ENCODE data around the gene NLRP12. TPM values are rescaled to one million over a fixed set of nuclear protein-coding genes. Genes with fewer than 3 reads are reported as not detected.
"Not testable (repeated sequence)": the region's sequence is repeated elsewhere in the genome, so short reads cannot be mapped to it uniquely, and the experiment has no call there.

The NLRP12 gene
- polyA plus RNA-seq, 1 experiment, result not detected

DNA sequence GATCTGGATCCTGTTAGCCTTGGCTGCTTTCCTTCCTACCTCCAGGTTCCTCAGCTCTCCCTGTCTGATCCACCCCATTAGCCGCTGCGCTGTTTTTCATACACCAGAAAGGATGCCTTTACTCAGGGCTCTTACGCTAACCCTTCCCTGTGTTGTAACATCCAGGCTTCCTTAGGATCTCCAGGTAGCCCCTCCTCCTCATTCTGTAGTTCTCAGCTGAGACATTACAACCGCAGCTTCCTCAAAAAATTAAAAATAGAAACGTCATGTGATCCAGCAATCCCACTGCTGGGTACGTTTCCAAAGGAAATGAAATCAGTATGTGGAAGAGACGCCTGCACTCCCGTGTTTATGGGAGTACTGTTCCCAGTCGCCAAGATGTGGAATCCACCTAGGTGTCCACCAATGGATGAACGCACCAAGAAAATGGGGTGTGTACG is 25.1 kb upstream of the NLRP12 start:
- no peaks in the 10 kb centered on the region for H3K27me3 ChIP-seq (ENCODE audit: control insufficient read depth, insufficient read depth, low read length)
- DNase-seq (ENCODE audit: low read depth, low spot score), result no peak
- no peak for TF ChIP-seq CTCF (IDR thresholded peaks at IDR 0.05; ENCODE audit: low read depth, low read length)
- no peaks in the 10 kb centered on the region for H3K9me3 ChIP-seq (ENCODE audit: control insufficient read depth, insufficient read depth, low read length)
- H3K4me3 ChIP-seq (ENCODE audit: low read depth, low read length), result no peak overlapping the region
- ChIA-PET POLR2A (interaction anchor here (0.6 kb wide), 1 partner anchor 8 kb away, joined by 6 read pairs; no protein-coding TSS in a partner anchor), CTCF (interaction anchor here (1.3 to 1.7 kb wide), 4 partner anchors 56 to 181 kb away, joined by 3 to 8 read pairs (median 4); no protein-coding TSS in a partner anchor)
- H3K27ac ChIP-seq (ENCODE audit: low read depth, low read length), result no peak overlapping the region

- ChIA-PET CTCF (interaction anchor here (0.8 to 1.5 kb wide), 3 partner anchors 176 to 184 kb away, joined by 3 to 8 read pairs (median 3); no protein-coding TSS in a partner anchor), POLR2A (no interaction called here)
Observed at GRCh38 chr19:53847555-53847954, 23.4 kb upstream of the NLRP12 start.

GRCh38 chr19:53844849-53845246 is 20.7 kb upstream of the NLRP12 start:
- H3K9me3 ChIP-seq (ENCODE audit: control insufficient read depth, insufficient read depth, low read length), result no peaks in the 10 kb centered on the region
- H3K27me3 ChIP-seq (ENCODE audit: control insufficient read depth, insufficient read depth, low read length), result no peaks in the 10 kb centered on the region
- H3K27ac ChIP-seq (ENCODE audit: low read depth, low read length), result no peak overlapping the region
- POLR2A ChIA-PET, result no interaction called here
- H3K4me3 ChIP-seq (ENCODE audit: low read depth, low read length), result no peak overlapping the region
- no peak for DNase-seq (ENCODE audit: low read depth, low spot score)
- CTCF ChIA-PET, result interaction anchor here (0.6 to 1.6 kb wide), 2 partner anchors 179 to 183 kb away, joined by 3 to 4 read pairs; no protein-coding TSS in a partner anchor
- TF ChIP-seq CTCF (IDR thresholded peaks at IDR 0.05; ENCODE audit: low read depth, low read length), result no peak

More at GRCh38 chr19:53847555-53847954, 23.4 kb upstream of the NLRP12 start:
- TF ChIP-seq CTCF (IDR thresholded peaks at IDR 0.05; ENCODE audit: low read depth, low read length), result no peak
- H3K27me3 ChIP-seq (ENCODE audit: control insufficient read depth, insufficient read depth, low read length), result no peaks in the 10 kb centered on the region
- no peaks in the 10 kb centered on the region for H3K9me3 ChIP-seq (ENCODE audit: control insufficient read depth, insufficient read depth, low read length)
- no peak for DNase-seq (ENCODE audit: low read depth, low spot score)
- H3K4me3 ChIP-seq (ENCODE audit: low read depth, low read length), result no peak overlapping the region
- no peak overlapping the region for H3K27ac ChIP-seq (ENCODE audit: low read depth, low read length)

- peak overlapping the region; percentile 68 for H3K27ac ChIP-seq (ENCODE audit: low read depth, low read length)
- peak; percentile 61 for DNase-seq (ENCODE audit: low read depth, low spot score)
- ChIA-PET CTCF (interaction anchor here (0.7 to 1.9 kb wide), 9 partner anchors 13 to 230 kb away, joined by 3 to 21 read pairs (median 5); no protein-coding TSS in a partner anchor), POLR2A (interaction anchor here (0.6 to 0.9 kb wide), 3 partner anchors 8 to 183 kb away, joined by 4 to 8 read pairs (median 6); no protein-coding TSS in a partner anchor)
- not testable (repeated sequence) for H3K4me3 ChIP-seq (ENCODE audit: low read depth, low read length); H3K9me3 ChIP-seq (ENCODE audit: control insufficient read depth, insufficient read depth, low read length); H3K27me3 ChIP-seq (ENCODE audit: control insufficient read depth, insufficient read depth, low read length)
Observed at GRCh38 chr19:53840914-53841313, 16.8 kb upstream of the NLRP12 start.

- not testable (repeated sequence) for H3K27me3 ChIP-seq (ENCODE audit: control insufficient read depth, insufficient read depth, low read length); DNase-seq (ENCODE audit: low read depth, low spot score); H3K9me3 ChIP-seq (ENCODE audit: control insufficient read depth, insufficient read depth, low read length); H3K27ac ChIP-seq (ENCODE audit: low read depth, low read length); H3K4me3 ChIP-seq (ENCODE audit: low read depth, low read length)
- CTCF ChIA-PET, result interaction anchor here (0.7 to 1.9 kb wide), 7 partner anchors 10 to 231 kb away, joined by 3 to 21 read pairs (median 5); no protein-coding TSS in a partner anchor
- POLR2A ChIA-PET, result interaction anchor here (0.6 to 0.9 kb wide), 2 partner anchors 36 to 183 kb away, joined by 4 to 8 read pairs; no protein-coding TSS in a partner anchor
Observed at GRCh38 chr19:53840241-53840640, 16.1 kb upstream of the NLRP12 start.

DNA sequence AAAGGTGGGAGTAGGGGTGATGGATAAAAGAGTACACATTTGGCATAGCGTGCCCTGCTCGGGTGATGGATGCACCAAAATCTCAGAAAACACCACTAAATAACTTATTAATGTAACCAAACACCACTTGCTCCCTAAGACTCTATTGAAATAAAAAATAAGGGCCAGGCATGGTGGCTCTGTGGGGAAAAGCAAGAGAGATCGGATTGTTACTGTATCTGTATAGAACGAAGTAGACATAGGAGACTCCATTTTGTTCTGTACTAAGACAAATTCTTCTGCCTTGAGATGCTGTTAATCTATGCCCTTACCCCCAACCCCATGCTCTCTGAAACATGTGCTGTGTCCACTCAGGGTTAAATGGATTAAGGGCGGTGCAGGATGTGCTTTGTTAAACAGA is 14.3 kb upstream of the NLRP12 start:
- CTCF ChIA-PET; H3K4me3 ChIP-seq (ENCODE audit: low read depth, low read length); H3K27me3 ChIP-seq (ENCODE audit: control insufficient read depth, insufficient read depth, low read length); H3K9me3 ChIP-seq (ENCODE audit: control insufficient read depth, insufficient read depth, low read length); DNase-seq (ENCODE audit: low read depth, low spot score); POLR2A ChIA-PET; H3K27ac ChIP-seq (ENCODE audit: low read depth, low read length): not testable (repeated sequence)

DNA sequence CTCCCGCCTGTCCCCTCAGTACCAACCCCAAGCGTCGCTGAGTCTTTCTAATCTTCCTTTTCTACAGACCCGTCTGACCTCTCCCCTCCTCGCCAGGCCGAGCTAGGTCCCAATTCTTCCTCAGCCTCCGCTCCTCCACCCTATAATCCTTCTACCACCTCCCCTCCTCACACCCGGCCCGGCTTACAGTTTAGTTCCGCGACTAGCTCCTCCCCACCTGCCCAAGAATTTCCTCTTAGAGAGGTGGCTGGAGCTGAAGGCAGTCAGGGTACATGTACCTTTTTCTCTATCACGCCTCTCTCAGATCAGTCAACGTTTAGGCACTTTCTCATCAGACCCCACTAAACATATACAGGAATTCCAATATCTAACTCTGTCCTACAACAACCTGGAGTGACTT is 8.7 kb upstream of the NLRP12 start:
- DNase-seq (ENCODE audit: low read depth, low spot score); CTCF ChIA-PET; H3K27me3 ChIP-seq (ENCODE audit: control insufficient read depth, insufficient read depth, low read length); POLR2A ChIA-PET; H3K4me3 ChIP-seq (ENCODE audit: low read depth, low read length); H3K27ac ChIP-seq (ENCODE audit: low read depth, low read length); H3K9me3 ChIP-seq (ENCODE audit: control insufficient read depth, insufficient read depth, low read length): not testable (repeated sequence)
